Motor neuron (in vitro differentiated cells): ENCODE results near the gene TM4SF18. TPM values are rescaled to one million over a fixed set of nuclear protein-coding genes. Genes with fewer than 3 reads are reported as not detected.
"Not testable (repeated sequence)": the region's sequence is repeated elsewhere in the genome, so short reads cannot be mapped to it uniquely, and the experiment has no call there.

Experiments
- ATAC-seq, 8 experiments: fragments of 200-7000 bp; cut with Tn5 transposase; replicated peaks in 6 of 8; 2 replicates each; pipeline ENCODE4 v1.8.0; 2021; ENCODE audit warnings: mild to moderate bottlenecking in 8 of 8, moderate library complexity in 8 of 8
- H3K27ac ChIP-seq, 2 donors: fragments of 250-450 bp; sonication (Bioruptor Pico); 2 replicates each; pipeline ENCODE4 v1.9.0; 2021; ENCODE audit warnings: antibody characterized with exemption in 2 of 2, mild to moderate bottlenecking in 2 of 2, moderate library complexity in 1 of 2
- H3K4me1 ChIP-seq, 2 donors: fragments of 250-450 bp; sonication (Bioruptor Pico); replicated peaks in 1 of 2; 2 replicates each; pipeline ENCODE4 v1.6.1; 2021; ENCODE audit warnings: antibody characterized with exemption in 2 of 2, mild to moderate bottlenecking in 2 of 2, moderate library complexity in 1 of 2
- H3K4me3 ChIP-seq, 5 donors: fragments of 250-450 bp; sonication (Bioruptor Pico); 2 replicates each; pipeline ENCODE4 v1.9.0; 2021; ENCODE audit warnings: antibody characterized with exemption in 5 of 5, mild to moderate bottlenecking in 5 of 5, moderate library complexity in 4 of 5
- WGBS, 10 experiments: fragments of 450-650 bp; shearing (Covaris generic); methylation state at CpG; one replicate each; pipeline ENCODE4 v1.0.0; 2022; 5-methylcytosine and 5-hydroxymethylcytosine counted together
- in situ Hi-C, 9 experiments: fragments of 400-800 bp; cut with MboI; loops; one replicate each; pipeline ENCODE4 v1.15.0; 2021; ENCODE audit warnings: low sequenced_read_pairs in 9 of 9, low pct_unique_long_range_greater_than_20kb in 2 of 9; ENCODE audit not compliant: unreplicated experiment in 9 of 9
- total RNA-seq, 8 experiments: library from RNA; unstranded; fragments of 300-600 nt; gene quantifications; 2 replicates each; pipeline versions ENCODE4 v1.2.3 to v1.2.4, GENCODE V29; 2022

Gene TM4SF18
- total RNA-seq, 8 experiments from 2014 or later, result under 0.01 to 0.86 (median 0.28) TPM; not detected in 1

GRCh38 chr3:149362366-149362765, 28.9 kb upstream of the TM4SF18 start:
- Histone ChIP-seq H3K27ac (no peak overlapping the region), H3K4me3 (no peak overlapping the region), H3K4me1 (no peaks in the 10 kb centered on the region)
- in situ Hi-C loops, result no loop called here
- no peak for ATAC-seq
- 0 to 100% (median 76%) methylated on average over 1 to 5 of the region's 5 CpGs for WGBS, 10 experiments

GRCh38 chr3:149356630-149357029, 23.2 kb upstream of the TM4SF18 start:
- Histone ChIP-seq H3K27ac (no peak overlapping the region), H3K4me3 (no peak overlapping the region), H3K4me1 (no peaks in the 10 kb centered on the region)
- WGBS, 10 experiments, result 63 to 100% (median 90%) methylated on average over 1 to 4 of the region's 4 CpGs; no CpG with 5 or more reads in 3 of the 10 experiments
- in situ Hi-C loops, result loop anchor here in 1 of 9 experiments (10.0 kb wide), 1 partner anchor 128 kb away; no protein-coding TSS in a partner anchor
- no peak for ATAC-seq

DNA sequence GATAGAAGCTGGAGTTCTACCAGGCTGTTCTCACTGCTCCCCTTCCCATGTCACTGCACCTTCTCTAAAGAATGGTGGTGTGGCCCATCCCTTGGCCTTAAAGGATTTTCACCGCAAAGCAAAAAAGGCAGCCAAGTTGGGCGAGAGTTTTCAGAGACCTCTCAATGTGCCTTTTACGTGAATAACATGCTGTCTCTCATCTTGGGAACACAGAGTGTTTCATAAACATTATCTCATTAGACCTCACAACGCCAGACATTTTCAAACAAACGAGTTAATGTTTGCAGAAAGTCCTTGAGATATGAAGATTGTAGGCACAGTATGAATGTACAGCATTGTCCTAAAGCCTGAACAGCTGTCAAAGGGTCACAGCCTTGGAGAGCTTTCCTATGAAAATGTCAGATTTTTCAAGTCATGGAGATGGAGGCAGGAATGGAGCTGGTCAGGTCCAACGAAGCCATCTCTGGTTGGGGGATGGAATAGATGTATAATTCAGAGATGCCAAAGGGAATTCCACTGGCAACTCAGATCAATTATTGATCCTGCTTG, 22.7 kb upstream of the TM4SF18 start:
- no peak overlapping the region for H3K4me3 ChIP-seq
- in situ Hi-C loops, result loop anchor here in 1 of 9 experiments (10.0 kb wide), 1 partner anchor 129 kb away; no protein-coding TSS in a partner anchor
- WGBS, 10 experiments, result 64 to 92% (median 76%) methylated on average over 3 to 6 of the region's 6 CpGs; no CpG with 5 or more reads in 2 of the 10 experiments
- H3K27ac ChIP-seq, result no peak overlapping the region
- no peaks in the 10 kb centered on the region for H3K4me1 ChIP-seq
- no peak for ATAC-seq

DNA sequence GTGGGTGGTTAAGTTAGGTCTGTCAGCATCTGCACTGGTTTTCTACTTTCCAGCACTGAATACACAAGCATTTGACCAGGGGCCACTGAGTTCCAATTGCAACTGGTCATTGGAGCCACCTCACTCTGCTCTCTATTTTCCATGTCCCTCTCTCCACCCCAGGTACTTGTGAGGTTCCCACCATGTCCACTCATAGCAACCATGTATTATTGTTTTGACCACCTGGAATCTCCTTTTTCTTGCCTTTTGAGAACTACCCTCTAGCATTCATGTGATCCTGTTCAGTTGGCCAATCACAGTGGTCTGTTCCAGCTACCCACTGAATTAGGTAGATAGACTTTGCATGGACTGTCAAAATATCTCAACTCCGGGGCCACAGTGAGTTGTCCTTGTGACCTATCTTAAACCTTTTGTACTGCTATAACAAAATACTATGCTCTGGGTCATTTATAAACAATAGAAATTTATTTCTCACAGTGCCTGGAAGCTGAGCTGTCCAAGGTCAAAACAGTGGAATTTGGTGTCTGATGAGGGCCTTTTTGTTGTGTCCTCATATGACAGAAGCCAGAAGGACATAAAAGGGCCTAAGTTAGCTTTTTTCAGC, 20.2 kb upstream of the TM4SF18 start:
- in situ Hi-C loops, result loop anchor here in 1 of 9 experiments (10.0 kb wide), 1 partner anchor 131 kb away; no protein-coding TSS in a partner anchor
- no peak for ATAC-seq

DNA sequence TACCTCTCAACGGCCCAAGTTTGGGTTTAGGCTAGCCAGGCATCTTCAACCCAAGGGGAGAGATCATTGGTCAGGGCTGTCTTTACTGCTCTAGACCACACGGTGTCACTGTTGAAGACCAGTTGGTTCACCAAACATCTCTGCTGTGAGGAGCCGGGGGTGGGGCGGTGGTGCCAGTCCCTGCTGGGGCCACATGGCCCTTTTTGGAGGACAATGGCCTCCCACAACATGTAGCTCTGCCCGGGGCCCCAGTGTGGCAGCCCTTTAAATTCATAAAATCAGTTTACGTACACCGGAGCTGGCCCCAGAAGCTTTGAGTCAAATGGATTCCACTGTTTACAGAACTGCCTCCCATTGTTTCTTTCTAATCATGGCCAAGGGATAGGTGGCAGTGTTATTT, 19.1 kb upstream of the TM4SF18 start:
- in situ Hi-C loops, result loop anchor here in 1 of 9 experiments (10.0 kb wide), 1 partner anchor 132 kb away; no protein-coding TSS in a partner anchor
- Histone ChIP-seq H3K4me1 (no peaks in the 10 kb centered on the region), H3K27ac (no peak overlapping the region), H3K4me3 (no peak overlapping the region)
- WGBS, 10 experiments, result 0 to 90% (median 38%) methylated on average over 1 to 7 of the region's 7 CpGs; no CpG with 5 or more reads in 2 of the 10 experiments
- ATAC-seq, result peak in 4 of 8 experiments; percentile 50 to 94 (median 88)

More for the DNA sequence above, 20.2 kb upstream of the TM4SF18 start:
- 89 to 100% (median 96%) methylated on average over 1 of the region's 1 CpG; no CpG with 5 or more reads in 6 of the 10 experiments for WGBS, 10 experiments
- H3K27ac ChIP-seq, result no peak overlapping the region
- no peaks in the 10 kb centered on the region for H3K4me1 ChIP-seq
- H3K4me3 ChIP-seq, result no peak overlapping the region

DNA sequence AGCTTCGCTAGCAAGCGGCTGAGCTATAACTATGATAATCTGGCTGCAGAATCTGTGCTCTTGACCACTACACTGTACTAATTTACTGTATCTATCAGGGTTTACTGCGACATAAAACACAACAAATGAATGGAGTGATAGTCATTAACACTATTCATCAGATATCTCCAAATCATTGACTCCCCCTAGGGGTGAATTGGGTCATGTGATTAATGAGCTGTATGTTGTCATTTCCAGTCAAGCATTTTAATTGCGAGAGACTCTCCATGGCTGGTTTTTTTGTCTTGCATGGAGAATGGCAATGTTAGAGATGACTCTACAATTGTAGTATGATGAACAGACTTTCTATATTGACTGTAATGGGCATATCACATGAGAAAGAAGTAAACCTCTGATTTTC, 10.5 kb upstream of the TM4SF18 start:
- Histone ChIP-seq H3K4me1 (no peaks in the 10 kb centered on the region), H3K4me3 (no peak overlapping the region), H3K27ac (no peak overlapping the region)
- ATAC-seq, result no peak
- WGBS, 10 experiments, result 71 to 100% (median 90%) methylated on average over 1 to 4 of the region's 4 CpGs
- in situ Hi-C loops, result no loop called here

GRCh38 chr3:149342413-149343380, 9.3 kb upstream of the TM4SF18 start:
- peak in 3 of 8 experiments; percentile 20 to 59 (median 51) for ATAC-seq
- Histone ChIP-seq H3K4me1 (no peaks in the 10 kb centered on the region), H3K27ac (no peak overlapping the region), H3K4me3 (no peak overlapping the region)
- 55 to 88% (median 79%) methylated on average over 1 to 4 of the region's 4 CpGs; no CpG with 5 or more reads in 1 of the 10 experiments for WGBS, 10 experiments
- in situ Hi-C loops, result no loop called here

GRCh38 chr3:149340310-149340933, 7.0 kb upstream of the TM4SF18 start:
- ATAC-seq, result peak in 4 of 8 experiments; percentile 28 to 82 (median 62)
- in situ Hi-C loops, result no loop called here
- Histone ChIP-seq H3K4me1 (no peaks in the 10 kb centered on the region), H3K27ac (no peak overlapping the region), H3K4me3 (no peak overlapping the region)
- 0 to 64% (median 20%) methylated on average over 1 of the region's 1 CpG; no CpG with 5 or more reads in 3 of the 10 experiments for WGBS, 10 experiments

DNA sequence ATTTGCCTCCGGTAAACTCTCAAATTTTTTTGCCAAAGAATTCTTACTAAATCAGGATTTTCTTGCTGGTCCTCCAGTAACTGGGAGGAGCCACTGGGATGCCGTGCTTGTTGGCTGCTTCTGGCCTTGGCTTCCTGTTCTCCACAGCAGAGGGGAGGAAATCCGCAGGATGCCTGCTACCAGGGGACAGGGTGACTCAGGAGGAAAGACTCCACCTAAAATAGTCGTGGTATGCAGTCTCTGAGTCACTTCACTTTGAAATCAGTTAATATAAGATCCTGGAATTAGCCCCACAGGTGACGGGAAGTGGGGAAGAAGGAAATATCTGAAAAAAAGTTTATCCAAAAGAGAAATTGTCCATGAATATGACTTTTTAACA, 6.5 kb upstream of the TM4SF18 start:
- WGBS, 10 experiments, result 2 to 88% (median 53%) methylated on average over 2 to 5 of the region's 5 CpGs; no CpG with 5 or more reads in 1 of the 10 experiments
- H3K4me1 ChIP-seq, result no peaks in the 10 kb centered on the region
- no peak overlapping the region for H3K4me3 ChIP-seq
- in situ Hi-C loops, result no loop called here
- ATAC-seq, result peak in 4 of 8 experiments; percentile 43 to 94 (median 90)
- no peak overlapping the region for H3K27ac ChIP-seq

GRCh38 chr3:149337486-149337885, 4.0 kb upstream of the TM4SF18 start:
- ATAC-seq, H3K4me3 ChIP-seq, H3K27ac ChIP-seq, H3K4me1 ChIP-seq, in situ Hi-C loops: not testable (repeated sequence)
- WGBS, 10 experiments, result no CpG with 5 or more reads among the region's 1 CpG

DNA sequence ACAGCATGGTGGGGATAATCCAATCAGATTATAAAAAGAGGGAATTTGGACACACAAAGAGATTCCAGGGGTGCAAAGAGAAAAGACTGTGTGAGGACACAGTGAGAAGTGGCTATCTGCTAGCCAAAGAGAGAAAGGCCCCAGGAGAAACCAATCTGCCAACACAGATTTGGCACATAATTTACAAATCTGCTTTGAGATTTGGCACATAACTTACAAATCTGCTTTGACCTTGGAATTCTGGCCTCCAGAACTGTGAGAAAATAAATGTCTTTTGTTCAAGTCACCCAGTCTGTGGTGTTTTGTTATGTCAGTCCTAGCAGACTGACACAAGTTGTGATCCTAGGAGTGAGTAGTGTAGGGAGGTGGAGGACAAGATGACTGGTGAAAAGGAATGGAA, 3.5 kb upstream of the TM4SF18 start:
- Histone ChIP-seq H3K4me3 (no peak overlapping the region), H3K4me1 (no peaks in the 10 kb centered on the region), H3K27ac (no peak overlapping the region)
- no peak for ATAC-seq
- in situ Hi-C loops, result no loop called here

GRCh38 chr3:149332771-149333170, 665 bp downstream of the TM4SF18 start:
- no peak overlapping the region for H3K4me3 ChIP-seq
- no peaks in the 10 kb centered on the region for H3K4me1 ChIP-seq
- H3K27ac ChIP-seq, result no peak overlapping the region
- no peak for ATAC-seq
- in situ Hi-C loops, result no loop called here
